HepG2 (cell line): Measurements from ENCODE around the gene REPIN1. TPM values are rescaled to one million over a fixed set of nuclear protein-coding genes. Genes with fewer than 3 reads are reported as not detected.

Experiments
- BRF2 ChIP-seq: sonication (generic); formaldehyde crosslinking; IDR thresholded peaks from 2 replicates; pipeline ENCODE4 v1.8.1; 2022; ENCODE audit warnings: mild to moderate bottlenecking, missing genetic modification reagents
- EZH2 ChIP-seq: conservative IDR thresholded peaks from 2 replicates; pipeline ENCODE4 v1.6.1; 2012; ENCODE audit warnings: mild to moderate bottlenecking, low read depth, low read length, moderate library complexity
- HDAC1 ChIP-seq: sonication (generic); formaldehyde crosslinking; IDR thresholded peaks from 2 replicates; pipeline ENCODE4 v1.5.1; 2020; ENCODE audit warnings: mild to moderate bottlenecking, missing genetic modification reagents
- KAT8 ChIP-seq: IDR thresholded peaks from 2 replicates; pipeline ENCODE4 v1.6.1; 2016; ENCODE audit warnings: missing genetic modification reagents, missing compliant biosample characterization
- MAFK ChIP-seq, 2 experiments: IDR thresholded peaks in 1 of 2; conservative IDR thresholded peaks in 1 of 2; 2 replicates each; pipeline ENCODE4 v1.6.1; 2011; ENCODE audit warnings: improper control_type of control experiment in 2 of 2, low read length in 2 of 2
- MYNN ChIP-seq: sonication (generic); formaldehyde crosslinking; IDR thresholded peaks from 2 replicates; pipeline ENCODE4 v1.4.0; 2020; ENCODE audit warnings: mild to moderate bottlenecking, low read depth, missing genetic modification reagents
- SOX5 ChIP-seq: IDR thresholded peaks from 2 replicates; pipeline ENCODE4 v1.6.1; 2016; ENCODE audit warnings: borderline replicate concordance
- TSC22D2 ChIP-seq: sonication (generic); formaldehyde crosslinking; IDR thresholded peaks from 2 replicates; pipeline ENCODE4 v1.5.1; 2020; ENCODE audit warnings: missing genetic modification reagents, mild to moderate bottlenecking, borderline replicate concordance
- ZBTB34 ChIP-seq: sonication (generic); formaldehyde crosslinking; IDR thresholded peaks from 2 replicates; pipeline ENCODE4 v1.8.0; 2022; ENCODE audit warnings: mild to moderate bottlenecking, missing genetic modification reagents
- ZC3H4 ChIP-seq: sonication (generic); formaldehyde crosslinking; IDR thresholded peaks from 2 replicates; pipeline ENCODE4 v1.4.0; 2020; ENCODE audit warnings: missing genetic modification reagents, borderline replicate concordance
- polyA plus RNA-seq, 8 experiments: library from polyadenylated mRNA; depleted of rRNA in 3 of 8; stranded (reverse) in 7 of 8; unstranded in 1 of 8; fragments of >200 nt; fragmentation: Illumina TruSeq in 4 of 8; extraction: Trizol in 4 of 8; gene quantifications; 2 replicates each; pipeline versions ENCODE4 v1.2.1 to v1.2.3, GENCODE V29; 2011 to 2016; ENCODE audit warnings: low read depth in 4 of 8, missing spikeins in 1 of 8, mixed read lengths in 1 of 8; ENCODE audit not compliant: insufficient read depth in 1 of 8
- total RNA-seq, 5 experiments: library from RNA; depleted of rRNA; stranded (reverse); fragments of >200 nt; fragmentation: Illumina TruSeq; extraction: Trizol; gene quantifications; 2 replicates each; pipeline ENCODE4 v1.2.3, GENCODE V29; 2016; ENCODE audit warnings: low read depth in 1 of 5
- TF ChIP-seq, protein P1 (sequence below), 2 experiments: sonication (generic) in 1 of 2; formaldehyde crosslinking in 1 of 2; IDR thresholded peaks; 2 replicates each; pipeline versions ENCODE4 v1.6.1 to v1.9.0; 2014 to 2022; ENCODE audit warnings: antibody characterized with exemption in 1 of 2, borderline replicate concordance in 1 of 2, inconsistent platforms in 1 of 2, low read depth in 1 of 2, missing genetic modification reagents in 1 of 2
- TF ChIP-seq, protein P2 (sequence below): sonication (generic); formaldehyde crosslinking; IDR thresholded peaks from 2 replicates; pipeline ENCODE4 v1.4.0; 2020; ENCODE audit warnings: missing genetic modification reagents, borderline replicate concordance

REPIN1 gene
- total and polyA plus RNA-seq, 2 of the 13 experiments (the other 11 are each of a cell fraction or from before 2014, with no cell fraction given) = 69.9 to 108 TPM

DNA sequence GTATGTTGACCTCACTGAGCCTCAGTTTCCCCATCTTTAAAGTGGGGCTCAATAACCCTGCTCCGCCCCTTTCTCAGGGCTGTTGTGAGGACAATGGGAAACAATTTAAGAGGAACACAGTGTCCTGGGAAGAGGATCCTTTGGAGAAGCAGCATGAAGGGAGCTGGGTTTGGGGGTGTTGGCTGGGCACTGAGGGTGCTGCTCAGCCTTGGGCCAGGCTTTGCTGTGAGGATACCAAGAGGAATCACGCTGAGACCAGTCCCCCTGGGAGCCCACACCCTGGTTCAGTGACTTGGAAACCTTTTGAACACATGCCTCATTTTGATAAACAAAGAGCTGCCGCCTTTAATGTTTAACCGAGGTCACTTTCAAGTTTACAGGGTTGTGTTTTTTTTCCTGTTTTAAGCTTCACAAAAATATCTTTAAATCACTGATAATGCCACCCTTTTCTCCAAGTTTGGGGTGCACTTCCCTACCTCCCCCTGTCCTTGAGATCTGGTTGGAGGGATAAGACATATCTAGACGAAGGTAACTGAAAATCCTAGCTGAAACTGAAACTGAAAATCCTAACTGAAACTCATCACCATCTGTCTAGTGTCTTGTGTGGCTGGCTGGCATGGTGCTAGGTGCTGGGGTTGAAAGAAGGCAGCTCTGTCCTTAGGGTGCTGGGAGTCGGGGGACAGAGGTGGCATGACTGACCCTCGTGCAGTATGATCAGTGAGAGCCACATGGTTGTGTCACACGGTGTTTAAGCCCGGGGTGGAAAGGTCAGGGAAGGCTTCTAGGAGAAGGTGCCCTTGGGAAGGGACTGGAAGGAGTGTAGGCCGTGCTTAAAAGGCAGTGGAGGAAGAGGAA is 38.2 kb downstream of the REPIN1 start (continued):
- TF ChIP-seq, protein P1, sequence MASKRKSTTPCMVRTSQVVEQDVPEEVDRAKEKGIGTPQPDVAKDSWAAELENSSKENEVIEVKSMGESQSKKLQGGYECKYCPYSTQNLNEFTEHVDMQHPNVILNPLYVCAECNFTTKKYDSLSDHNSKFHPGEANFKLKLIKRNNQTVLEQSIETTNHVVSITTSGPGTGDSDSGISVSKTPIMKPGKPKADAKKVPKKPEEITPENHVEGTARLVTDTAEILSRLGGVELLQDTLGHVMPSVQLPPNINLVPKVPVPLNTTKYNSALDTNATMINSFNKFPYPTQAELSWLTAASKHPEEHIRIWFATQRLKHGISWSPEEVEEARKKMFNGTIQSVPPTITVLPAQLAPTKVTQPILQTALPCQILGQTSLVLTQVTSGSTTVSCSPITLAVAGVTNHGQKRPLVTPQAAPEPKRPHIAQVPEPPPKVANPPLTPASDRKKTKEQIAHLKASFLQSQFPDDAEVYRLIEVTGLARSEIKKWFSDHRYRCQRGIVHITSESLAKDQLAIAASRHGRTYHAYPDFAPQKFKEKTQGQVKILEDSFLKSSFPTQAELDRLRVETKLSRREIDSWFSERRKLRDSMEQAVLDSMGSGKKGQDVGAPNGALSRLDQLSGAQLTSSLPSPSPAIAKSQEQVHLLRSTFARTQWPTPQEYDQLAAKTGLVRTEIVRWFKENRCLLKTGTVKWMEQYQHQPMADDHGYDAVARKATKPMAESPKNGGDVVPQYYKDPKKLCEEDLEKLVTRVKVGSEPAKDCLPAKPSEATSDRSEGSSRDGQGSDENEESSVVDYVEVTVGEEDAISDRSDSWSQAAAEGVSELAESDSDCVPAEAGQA (IDR thresholded peaks at IDR 0.05; ENCODE audit: low read depth) = no peak
- TF ChIP-seq, protein P1 (CRISPR knock-in tag; IDR thresholded peaks at IDR 0.05; ENCODE audit: borderline replicate concordance) = no peak
- TF ChIP-seq, protein P2, sequence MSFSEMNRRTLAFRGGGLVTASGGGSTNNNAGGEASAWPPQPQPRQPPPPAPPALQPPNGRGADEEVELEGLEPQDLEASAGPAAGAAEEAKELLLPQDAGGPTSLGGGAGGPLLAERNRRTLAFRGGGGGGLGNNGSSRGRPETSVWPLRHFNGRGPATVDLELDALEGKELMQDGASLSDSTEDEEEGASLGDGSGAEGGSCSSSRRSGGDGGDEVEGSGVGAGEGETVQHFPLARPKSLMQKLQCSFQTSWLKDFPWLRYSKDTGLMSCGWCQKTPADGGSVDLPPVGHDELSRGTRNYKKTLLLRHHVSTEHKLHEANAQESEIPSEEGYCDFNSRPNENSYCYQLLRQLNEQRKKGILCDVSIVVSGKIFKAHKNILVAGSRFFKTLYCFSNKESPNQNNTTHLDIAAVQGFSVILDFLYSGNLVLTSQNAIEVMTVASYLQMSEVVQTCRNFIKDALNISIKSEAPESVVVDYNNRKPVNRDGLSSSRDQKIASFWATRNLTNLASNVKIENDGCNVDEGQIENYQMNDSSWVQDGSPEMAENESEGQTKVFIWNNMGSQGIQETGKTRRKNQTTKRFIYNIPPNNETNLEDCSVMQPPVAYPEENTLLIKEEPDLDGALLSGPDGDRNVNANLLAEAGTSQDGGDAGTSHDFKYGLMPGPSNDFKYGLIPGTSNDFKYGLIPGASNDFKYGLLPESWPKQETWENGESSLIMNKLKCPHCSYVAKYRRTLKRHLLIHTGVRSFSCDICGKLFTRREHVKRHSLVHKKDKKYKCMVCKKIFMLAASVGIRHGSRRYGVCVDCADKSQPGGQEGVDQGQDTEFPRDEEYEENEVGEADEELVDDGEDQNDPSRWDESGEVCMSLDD = peak; percentile 75; the same call in 1 of the 2 replicates
- TF ChIP-seq EZH2 (no peak), BRF2 (CRISPR knock-in tag) (0 out of 2 replicates have a peak, but pooled peaks have one; percentile 73), ZC3H4 (CRISPR knock-in tag) (no peak), SOX5 (peak; percentile 69; the same call in 1 of the 2 replicates), TSC22D2 (CRISPR knock-in tag) (0 out of 2 replicates have a peak, but pooled peaks have one; percentile 13), KAT8 (CRISPR knock-in tag) (peak; percentile 21; the same call in 1 of the 2 replicates), MAFK (conservative IDR thresholded peaks at IDR 0.05 in 1 of 2, IDR thresholded peaks at IDR 0.05 in 1 of 2; ENCODE audit: low read length in 2 of 2) (no peak), HDAC1 (CRISPR knock-in tag) (peak; percentile 23; the same call in 1 of the 2 replicates), ZBTB34 (peak; percentile 23; the same call in 1 of the 2 replicates), MYNN (CRISPR knock-in tag) (no peak)
